Small intestine (tissue), 16 donors: ENCODE measurements around the gene RAD9A. TPM values are rescaled to one million over a fixed set of nuclear protein-coding genes. Genes with fewer than 3 reads are reported as not detected.
A peak's percentile ranks its signal among the peaks of the same experiment; 100 is the strongest.

Source experiments
- DNase-seq, 2 donors: peaks; one replicate each; pipeline versions ENCODE4 v3.0.0 to v3.0.0-alpha.2; 2013
- FAIRE-seq: peaks from 2 replicates; lab custom pipeline; 2012; peaks lifted over from hg19 to GRCh38; lab: Jason Lieb, UNC
- H3K27ac ChIP-seq, 3 donors: one replicate each; pipeline ENCODE4 v1.5.1; 2013; ENCODE audit warnings: low read length in 2 of 3, mild to moderate bottlenecking in 2 of 3, control low read depth in 1 of 3, inconsistent platforms in 1 of 3, low read depth in 1 of 3, moderate library complexity in 1 of 3
- H3K27me3 ChIP-seq, 3 donors: one replicate each; pipeline ENCODE4 v1.6.1; 2013; ENCODE audit warnings: low read length in 3 of 3, inconsistent platforms in 1 of 3; ENCODE audit not compliant: control insufficient read depth in 3 of 3, insufficient read depth in 3 of 3
- H3K36me3 ChIP-seq, 3 donors: one replicate each; pipeline ENCODE4 v1.6.1; 2013; ENCODE audit warnings: low read length in 3 of 3, inconsistent platforms in 1 of 3, low read depth in 1 of 3, mild to moderate bottlenecking in 1 of 3, moderate library complexity in 1 of 3; ENCODE audit not compliant: control insufficient read depth in 3 of 3, insufficient read depth in 2 of 3
- H3K4me1 ChIP-seq, 3 donors: one replicate each; pipeline ENCODE4 v1.6.1; 2013; ENCODE audit warnings: low read length in 2 of 3, inconsistent platforms in 1 of 3, low read depth in 1 of 3, mild to moderate bottlenecking in 1 of 3, moderate library complexity in 1 of 3; ENCODE audit not compliant: control insufficient read depth in 3 of 3, insufficient read depth in 2 of 3
- H3K4me3 ChIP-seq, 3 donors: one replicate each; pipeline ENCODE4 v1.5.1; 2013; ENCODE audit warnings: low read length in 3 of 3, control low read depth in 1 of 3, inconsistent platforms in 1 of 3, low read depth in 1 of 3, mild to moderate bottlenecking in 1 of 3, moderate library complexity in 1 of 3
- H3K9me3 ChIP-seq, 2 donors: one replicate each; pipeline ENCODE4 v1.6.1; 2013; ENCODE audit warnings: low read depth in 1 of 2, low read length in 1 of 2; ENCODE audit not compliant: control insufficient read depth in 2 of 2, insufficient read depth in 1 of 2
- WGBS, 3 donors: extraction: QIAGEN DNeasy Blood & Tissue Kit; methylation state at CpG; one replicate each; pipeline ENCODE4 v1.1.7; 2013; 5-methylcytosine and 5-hydroxymethylcytosine counted together
- long read RNA-seq, 10 donors: transcript quantifications; one replicate each; lab custom pipeline, GENCODE V29; 2026
- polyA plus RNA-seq, 4 donors: library from polyadenylated mRNA; stranded (reverse) in 3 of 4; unstranded in 1 of 4; fragments of 200-250 nt in 3 of 4; fragments of 120-200 nt in 1 of 4; gene quantifications; one replicate each; pipeline versions ENCODE4 v1.2.1 to v1.2.3, GENCODE V29; 2013
- donor health status: healthy with polysubstance abuse.
- donor health status: control.
- donor health status: control.
- donor health status: Bipolar disorder and iron deficiency.
- donor health status: healthy.

The RAD9A gene
- polyA plus RNA-seq: 10 to 100 TPM; 19.5 to 88.3 (median 40.7) TPM
- long read RNA-seq, donor 1, partial matches to known transcripts: 68 of 205 reads
- long read RNA-seq, donor 1, other reads (novel, unspliced or antisense): 136 of 205 reads
- long read RNA-seq, donor 2: 0 reads
- long read RNA-seq, donor 3, partial matches to known transcripts: 48 of 93 reads
- long read RNA-seq, donor 3, other reads (novel, unspliced or antisense): 44 of 93 reads
- long read RNA-seq, donor 4: 0 reads
- long read RNA-seq, donor 5, partial matches to known transcripts: 93 of 93 reads
- long read RNA-seq, donor 5, other reads (novel, unspliced or antisense): 0 of 93 reads
- long read RNA-seq, donor 6: 0 reads
- long read RNA-seq, donor 7: 0 reads
- long read RNA-seq, donor 8, partial matches to known transcripts: 0 of 5 reads
- long read RNA-seq, donor 8, other reads (novel, unspliced or antisense): 5 of 5 reads
- long read RNA-seq, donor 9, partial matches to known transcripts: 14 of 36 reads
- long read RNA-seq, donor 9, other reads (novel, unspliced or antisense): 22 of 36 reads
- long read RNA-seq, donor 10, partial matches to known transcripts: 76 of 233 reads
- long read RNA-seq, donor 10, other reads (novel, unspliced or antisense): 156 of 233 reads

GRCh38 chr11:67391304-67392182 lies at the start of gene RAD9A:
RAD9A (plus strand) TSS chr11:67391986; CDS start chr11:67392045, 59 bp downstream.
- WGBS, 3 donors: 0 to 1% (median 1%) methylated on average over 56 to 75 of the region's 75 CpGs
- Histone ChIP-seq H3K4me1 (peaks cover 0 to 13% (median 0%) of the 10 kb centered on the region in 3 donors), H3K9me3 (no peaks in the 10 kb centered on the region), H3K27ac (peak within 1 kb of the TSS; percentile 58 to 89 (median 89)), H3K27me3 (no peaks in the 10 kb centered on the region), H3K4me3 (peak within 1 kb of the TSS; percentile 73 to 94 (median 81)), H3K36me3 (peaks cover 0 to 40% (median 0%) of the 10 kb centered on the region in 3 donors)
- FAIRE-seq: no peak
- DNase-seq: peak; percentile 96 to 99

GRCh38 chr11:67344264-67344663 lies 47.5 kb upstream of the RAD9A start:
- Histone ChIP-seq H3K27me3 (no peaks in the 10 kb centered on the region), H3K36me3 (peaks cover 0 to 7% (median 0%) of the 10 kb centered on the region in 3 donors), H3K9me3 (no peaks in the 10 kb centered on the region), H3K4me1 (peaks cover 0 to 28% (median 6%) of the 10 kb centered on the region in 3 donors), H3K27ac (peak overlapping the region in 1 of 3 donors; percentile 17), H3K4me3 (no peak overlapping the region)
- no peak for DNase-seq
- 77 to 84% (median 81%) methylated on average over 4 of the region's 4 CpGs for WGBS, 3 donors
- no peak for FAIRE-seq

- Histone ChIP-seq H3K27me3 (no peaks in the 10 kb centered on the region), H3K9me3 (no peaks in the 10 kb centered on the region), H3K27ac (peak overlapping the region; percentile 38 to 81 (median 77)), H3K4me3 (no peak overlapping the region), H3K4me1 (peaks cover 0 to 28% (median 6%) of the 10 kb centered on the region in 3 donors), H3K36me3 (peaks cover 0 to 10% (median 0%) of the 10 kb centered on the region in 3 donors)
- DNase-seq: peak; percentile 37 to 66
- WGBS, 3 donors: 21 to 61% (median 42%) methylated on average over 8 of the region's 8 CpGs
- FAIRE-seq: no peak
Observed at GRCh38 chr11:67345247-67345919, 46.4 kb upstream of the RAD9A start.

GRCh38 chr11:67345920-67346819 lies 45.6 kb upstream of the RAD9A start:
- Histone ChIP-seq H3K36me3 (peaks cover 0 to 14% (median 0%) of the 10 kb centered on the region in 3 donors), H3K4me1 (peaks cover 0 to 30% (median 6%) of the 10 kb centered on the region in 3 donors), H3K27me3 (no peaks in the 10 kb centered on the region), H3K9me3 (no peaks in the 10 kb centered on the region), H3K27ac (peak overlapping the region; percentile 38 to 81 (median 77)), H3K4me3 (no peak overlapping the region)
- FAIRE-seq (no peak), DNase-seq (peak; percentile 86 to 91)
- WGBS, 3 donors: 28 to 54% (median 40%) methylated on average over 7 of the region's 7 CpGs

- DNase-seq: peak; percentile 53 to 56
- Histone ChIP-seq H3K4me3 (no peak overlapping the region), H3K27ac (peak overlapping the region in 2 of 3 donors; percentile 3 to 73), H3K27me3 (no peaks in the 10 kb centered on the region), H3K36me3 (peaks cover 0 to 19% (median 0%) of the 10 kb centered on the region in 3 donors), H3K4me1 (peaks cover 0 to 48% (median 6%) of the 10 kb centered on the region in 3 donors), H3K9me3 (no peaks in the 10 kb centered on the region)
- no peak for FAIRE-seq
- 61 to 69% (median 63%) methylated on average over 11 of the region's 11 CpGs for WGBS, 3 donors
Observed at GRCh38 chr11:67347964-67348749, 43.6 kb upstream of the RAD9A start.

GRCh38 chr11:67349036-67349435 lies 42.8 kb upstream of the RAD9A start:
- 68 to 76% (median 69%) methylated on average over 5 of the region's 5 CpGs for WGBS, 3 donors
- Histone ChIP-seq H3K27me3 (no peaks in the 10 kb centered on the region), H3K36me3 (peaks cover 0 to 19% (median 0%) of the 10 kb centered on the region in 3 donors), H3K4me1 (peaks cover 0 to 52% (median 6%) of the 10 kb centered on the region in 3 donors), H3K27ac (peak overlapping the region in 1 of 3 donors; percentile 21), H3K9me3 (no peaks in the 10 kb centered on the region), H3K4me3 (no peak overlapping the region)
- FAIRE-seq: no peak
- DNase-seq: no peak
